HUES64 (cell line): ENCODE measurements around the gene FAM13A.

Experiments used
- H3K27ac ChIP-seq: 2 replicates; pipeline ENCODE4 v1.7.0; 2013; ENCODE audit warnings: low read depth, low read length, inconsistent platforms
- H3K27me3 ChIP-seq: 2 replicates; pipeline ENCODE4 v1.6.1; 2013; ENCODE audit warnings: mild to moderate bottlenecking, low read length; ENCODE audit not compliant: insufficient read depth
- H3K36me3 ChIP-seq: 2 replicates; pipeline ENCODE4 v1.6.1; 2013; ENCODE audit warnings: mild to moderate bottlenecking, low read length; ENCODE audit not compliant: insufficient read depth
- H3K4me1 ChIP-seq: 2 replicates; pipeline ENCODE4 v1.6.1; 2013; ENCODE audit warnings: mild to moderate bottlenecking, low read length, moderate library complexity; ENCODE audit not compliant: insufficient read depth
- H3K4me3 ChIP-seq: 2 replicates; pipeline ENCODE4 v1.5.1; 2013; ENCODE audit warnings: mild to moderate bottlenecking, low read length, moderate library complexity
- H3K9ac ChIP-seq: 2 replicates; pipeline ENCODE4 v1.6.1; 2013; ENCODE audit warnings: mild to moderate bottlenecking, low read depth, low read length
- H3K9me3 ChIP-seq: 2 replicates; pipeline ENCODE4 v1.6.1; 2013; ENCODE audit warnings: low read depth, low read length; ENCODE audit not compliant: insufficient read depth
- WGBS: fragments of 150-250, 120-280 bp; methylation state at CpG from one replicate; pipeline ENCODE4 v1.1.7; 2013; ENCODE audit warnings: missing lambda C conversion rate; 5-methylcytosine and 5-hydroxymethylcytosine counted together

Gene FAM13A

DNA sequence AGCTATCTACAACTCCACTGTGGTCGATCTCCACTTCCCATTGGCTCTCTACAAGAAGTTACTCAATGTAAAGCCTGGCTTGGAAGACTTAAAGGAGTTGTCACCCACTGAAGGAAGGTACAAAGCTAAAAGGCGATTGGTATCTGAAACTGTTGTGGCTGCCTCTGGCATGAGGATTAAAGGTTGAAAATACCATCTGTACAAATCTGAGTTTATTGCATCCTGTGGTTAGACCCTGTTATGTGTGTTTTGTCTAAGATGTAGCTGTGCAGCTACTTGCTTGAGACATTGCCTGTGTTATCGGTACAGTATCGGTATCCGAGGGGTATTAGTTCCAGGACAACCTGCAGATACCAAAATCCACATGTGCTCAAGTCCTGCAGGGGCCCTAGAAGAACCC is 375.8 kb downstream of the FAM13A start:
- no peaks in the 10 kb centered on the region for H3K9me3 ChIP-seq
- no peak overlapping the region for H3K27ac ChIP-seq
- H3K27me3 ChIP-seq: no peaks in the 10 kb centered on the region
- no peak overlapping the region for H3K9ac ChIP-seq
- no peak overlapping the region for H3K4me3 ChIP-seq
- WGBS: 94% methylated on average over 5 of the region's 5 CpGs
- H3K4me1 ChIP-seq: no peaks in the 10 kb centered on the region
- no peaks in the 10 kb centered on the region for H3K36me3 ChIP-seq
